DOHH2 (cell line): ENCODE data around the gene SLC5A6.

Experiments used
- CTCF ChIP-seq: fragments of 200-600 bp; sonication (generic); IDR thresholded peaks from one replicate; pipeline ENCODE4 v1.5.1; 2014; ENCODE audit warnings: antibody characterized with exemption, mild to moderate bottlenecking, low read depth, low read length; ENCODE audit not compliant: poor library complexity, severe bottlenecking
- EZH2phosphoT487 ChIP-seq: fragments of 200-600 bp; sonication (generic); IDR thresholded peaks from 2 replicates; pipeline ENCODE4 v1.6.1; 2017; ENCODE audit warnings: borderline replicate concordance, mild to moderate bottlenecking, antibody characterized with exemption, low read length, moderate library complexity, mixed read lengths

GRCh38 chr2:27198627-27199026 lies 13.4 kb downstream of the SLC5A6 start:
- no peak for TF ChIP-seq CTCF
- no peak for TF ChIP-seq EZH2phosphoT487
